HepG2 (cell line): ENCODE results near the gene PIP5KL1. TPM values are rescaled to one million over a fixed set of nuclear protein-coding genes. Genes with fewer than 3 reads are reported as not detected.
A peak's percentile ranks its signal among the peaks of the same experiment; 100 is the strongest.

Experiments used
- FIP1L1 ChIP-seq: fragments of 200-400 bp; formaldehyde crosslinking; IDR thresholded peaks from 2 replicates; pipeline ENCODE4 v1.6.1; 2018; ENCODE audit warnings: low read depth, mild to moderate bottlenecking, low read length, moderate library complexity, borderline replicate concordance; ENCODE audit not compliant: insufficient read depth
- KMT2B ChIP-seq: IDR thresholded peaks from 2 replicates; pipeline ENCODE4 v1.6.1; 2016; ENCODE audit warnings: missing genetic modification reagents, missing compliant biosample characterization
- POLR2AphosphoS5 ChIP-seq: IDR thresholded peaks from 2 replicates; pipeline ENCODE4 v1.6.1; 2012; ENCODE audit warnings: low read depth, low read length
- RARG ChIP-seq: sonication (generic); formaldehyde crosslinking; IDR thresholded peaks from 2 replicates; pipeline ENCODE4 v1.4.0; 2020; ENCODE audit warnings: low read depth, mild to moderate bottlenecking, missing genetic modification reagents
- SATB2 ChIP-seq: sonication (generic); formaldehyde crosslinking; IDR thresholded peaks from 2 replicates; pipeline ENCODE4 v1.5.0; 2020; ENCODE audit warnings: missing genetic modification reagents
- SIX4 ChIP-seq: sonication (generic); formaldehyde crosslinking; IDR thresholded peaks from 2 replicates; pipeline ENCODE4 v1.4.0; 2020; ENCODE audit warnings: missing genetic modification reagents
- SOX6 ChIP-seq, 2 experiments: fragments of 450-650 bp in 1 of 2; sonication (generic) in 1 of 2; formaldehyde crosslinking in 1 of 2; IDR thresholded peaks; 2 replicates each; pipeline versions ENCODE4 v1.4.0 to v1.6.1; 2017 to 2020; ENCODE audit warnings: antibody characterized with exemption in 1 of 2, mild to moderate bottlenecking in 1 of 2, missing genetic modification reagents in 1 of 2
- ZMYM4 ChIP-seq: sonication (generic); formaldehyde crosslinking; IDR thresholded peaks from 2 replicates; pipeline ENCODE4 v1.8.1; 2023; ENCODE audit warnings: mild to moderate bottlenecking, missing genetic modification reagents
- ZNF468 ChIP-seq: sonication (generic); formaldehyde crosslinking; IDR thresholded peaks from 2 replicates; pipeline ENCODE4 v1.8.0; 2022; ENCODE audit warnings: mild to moderate bottlenecking, moderate library complexity, missing genetic modification reagents
- polyA plus RNA-seq, 8 experiments: library from polyadenylated mRNA; depleted of rRNA in 3 of 8; stranded (reverse) in 7 of 8; unstranded in 1 of 8; fragments of >200 nt; fragmentation: Illumina TruSeq in 4 of 8; extraction: Trizol in 4 of 8; gene quantifications; 2 replicates each; pipeline versions ENCODE4 v1.2.1 to v1.2.3, GENCODE V29; 2011 to 2016; ENCODE audit warnings: low read depth in 4 of 8, missing spikeins in 1 of 8, mixed read lengths in 1 of 8; ENCODE audit not compliant: insufficient read depth in 1 of 8
- total RNA-seq, 5 experiments: library from RNA; depleted of rRNA; stranded (reverse); fragments of >200 nt; fragmentation: Illumina TruSeq; extraction: Trizol; gene quantifications; 2 replicates each; pipeline ENCODE4 v1.2.3, GENCODE V29; 2016; ENCODE audit warnings: low read depth in 1 of 5
- TF ChIP-seq, protein P1 (sequence below): sonication (generic); formaldehyde crosslinking; IDR thresholded peaks from 2 replicates; pipeline ENCODE4 v1.4.0; 2020; ENCODE audit warnings: missing genetic modification reagents, borderline replicate concordance
- TF ChIP-seq, protein P2 (sequence below), 2 experiments: fragments of 450-650 bp in 1 of 2; sonication (generic) in 1 of 2; formaldehyde crosslinking in 1 of 2; IDR thresholded peaks; 2 replicates each; pipeline versions ENCODE4 v1.6.1 to v1.8.0; 2016 to 2022; ENCODE audit warnings: antibody characterized with exemption in 1 of 2, mild to moderate bottlenecking in 1 of 2, missing genetic modification reagents in 1 of 2
- TF ChIP-seq, protein P3 (sequence below): IDR thresholded peaks from 2 replicates; pipeline ENCODE4 v1.6.1; 2018; ENCODE audit warnings: missing genetic modification reagents, mild to moderate bottlenecking, missing compliant biosample characterization
- TF ChIP-seq, protein P4 (sequence below): sonication (generic); formaldehyde crosslinking; IDR thresholded peaks from 2 replicates; pipeline ENCODE4 v1.4.0; 2020; ENCODE audit warnings: mild to moderate bottlenecking, missing genetic modification reagents

PIP5KL1 gene
- total and polyA plus RNA-seq, 2 of the 13 experiments (the other 11 are each of a cell fraction or from before 2014, with no cell fraction given) = 0.20 to 0.49 TPM

DNA sequence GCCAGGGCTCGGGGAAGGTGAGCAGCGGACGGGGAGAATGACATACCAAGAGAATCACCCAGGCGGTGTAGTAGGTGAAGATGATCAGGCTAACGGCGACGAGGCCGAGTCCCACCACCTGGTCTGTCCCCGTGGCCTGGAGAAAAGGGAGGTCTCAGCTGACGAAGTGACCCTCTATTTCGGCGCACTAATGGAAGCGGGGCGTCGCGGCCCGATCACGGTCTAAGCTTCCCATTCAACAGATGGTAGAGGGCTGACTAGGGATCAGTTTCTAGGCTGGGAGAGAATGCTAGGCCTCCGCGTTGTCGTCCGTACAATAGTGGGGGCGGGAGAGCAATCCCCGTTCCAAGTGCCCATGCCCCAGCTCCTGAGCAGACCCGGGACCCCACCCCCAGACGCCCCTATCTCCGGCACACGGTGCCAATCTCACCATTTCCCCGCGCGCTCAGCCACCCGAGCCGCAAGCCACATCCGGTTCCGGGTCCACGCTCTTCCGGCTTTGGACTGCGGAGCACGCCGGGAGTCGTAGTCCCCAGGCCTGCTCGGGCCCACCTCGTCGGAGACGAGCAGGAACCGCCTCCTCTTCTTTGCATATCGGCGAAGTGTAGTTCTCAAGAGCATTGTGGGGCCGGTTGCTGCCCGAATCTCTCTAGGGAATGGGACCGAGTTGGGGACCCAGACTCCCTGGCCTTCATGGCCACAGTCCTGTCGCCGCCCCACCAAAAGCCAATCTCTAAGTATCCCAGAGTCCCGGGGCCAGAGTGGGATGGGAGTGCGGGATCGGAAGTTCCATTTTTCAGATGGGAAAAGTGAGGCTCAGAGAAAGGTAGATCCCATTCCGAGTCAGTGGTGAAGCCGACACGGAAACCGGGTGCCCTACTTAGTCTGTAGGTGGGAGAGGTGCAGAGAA, 7.1 kb upstream of the PIP5KL1 start, which contains the start of gene DPM2 (continued):
- TF ChIP-seq, protein P1, sequence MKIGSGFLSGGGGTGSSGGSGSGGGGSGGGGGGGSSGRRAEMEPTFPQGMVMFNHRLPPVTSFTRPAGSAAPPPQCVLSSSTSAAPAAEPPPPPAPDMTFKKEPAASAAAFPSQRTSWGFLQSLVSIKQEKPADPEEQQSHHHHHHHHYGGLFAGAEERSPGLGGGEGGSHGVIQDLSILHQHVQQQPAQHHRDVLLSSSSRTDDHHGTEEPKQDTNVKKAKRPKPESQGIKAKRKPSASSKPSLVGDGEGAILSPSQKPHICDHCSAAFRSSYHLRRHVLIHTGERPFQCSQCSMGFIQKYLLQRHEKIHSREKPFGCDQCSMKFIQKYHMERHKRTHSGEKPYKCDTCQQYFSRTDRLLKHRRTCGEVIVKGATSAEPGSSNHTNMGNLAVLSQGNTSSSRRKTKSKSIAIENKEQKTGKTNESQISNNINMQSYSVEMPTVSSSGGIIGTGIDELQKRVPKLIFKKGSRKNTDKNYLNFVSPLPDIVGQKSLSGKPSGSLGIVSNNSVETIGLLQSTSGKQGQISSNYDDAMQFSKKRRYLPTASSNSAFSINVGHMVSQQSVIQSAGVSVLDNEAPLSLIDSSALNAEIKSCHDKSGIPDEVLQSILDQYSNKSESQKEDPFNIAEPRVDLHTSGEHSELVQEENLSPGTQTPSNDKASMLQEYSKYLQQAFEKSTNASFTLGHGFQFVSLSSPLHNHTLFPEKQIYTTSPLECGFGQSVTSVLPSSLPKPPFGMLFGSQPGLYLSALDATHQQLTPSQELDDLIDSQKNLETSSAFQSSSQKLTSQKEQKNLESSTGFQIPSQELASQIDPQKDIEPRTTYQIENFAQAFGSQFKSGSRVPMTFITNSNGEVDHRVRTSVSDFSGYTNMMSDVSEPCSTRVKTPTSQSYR (CRISPR knock-in tag) = no peak
- TF ChIP-seq SATB2 (no peak), FIP1L1 (no peak; the same call in 1 of the 2 replicates), SOX6 (IDR thresholded peaks at IDR 0.05) (no peak), SOX6 (CRISPR knock-in tag; IDR thresholded peaks at IDR 0.05) (peak; percentile 43; the same call in 1 of the 2 replicates), POLR2AphosphoS5 (peak; percentile 75), ZMYM4 (CRISPR knock-in tag) (peak; percentile 52; the same call in 1 of the 2 replicates), ZNF468 (CRISPR knock-in tag) (no peak), KMT2B (peak; percentile 65), SIX4 (CRISPR knock-in tag) (no peak), RARG (CRISPR knock-in tag) (no peak)
- TF ChIP-seq, protein P2, sequence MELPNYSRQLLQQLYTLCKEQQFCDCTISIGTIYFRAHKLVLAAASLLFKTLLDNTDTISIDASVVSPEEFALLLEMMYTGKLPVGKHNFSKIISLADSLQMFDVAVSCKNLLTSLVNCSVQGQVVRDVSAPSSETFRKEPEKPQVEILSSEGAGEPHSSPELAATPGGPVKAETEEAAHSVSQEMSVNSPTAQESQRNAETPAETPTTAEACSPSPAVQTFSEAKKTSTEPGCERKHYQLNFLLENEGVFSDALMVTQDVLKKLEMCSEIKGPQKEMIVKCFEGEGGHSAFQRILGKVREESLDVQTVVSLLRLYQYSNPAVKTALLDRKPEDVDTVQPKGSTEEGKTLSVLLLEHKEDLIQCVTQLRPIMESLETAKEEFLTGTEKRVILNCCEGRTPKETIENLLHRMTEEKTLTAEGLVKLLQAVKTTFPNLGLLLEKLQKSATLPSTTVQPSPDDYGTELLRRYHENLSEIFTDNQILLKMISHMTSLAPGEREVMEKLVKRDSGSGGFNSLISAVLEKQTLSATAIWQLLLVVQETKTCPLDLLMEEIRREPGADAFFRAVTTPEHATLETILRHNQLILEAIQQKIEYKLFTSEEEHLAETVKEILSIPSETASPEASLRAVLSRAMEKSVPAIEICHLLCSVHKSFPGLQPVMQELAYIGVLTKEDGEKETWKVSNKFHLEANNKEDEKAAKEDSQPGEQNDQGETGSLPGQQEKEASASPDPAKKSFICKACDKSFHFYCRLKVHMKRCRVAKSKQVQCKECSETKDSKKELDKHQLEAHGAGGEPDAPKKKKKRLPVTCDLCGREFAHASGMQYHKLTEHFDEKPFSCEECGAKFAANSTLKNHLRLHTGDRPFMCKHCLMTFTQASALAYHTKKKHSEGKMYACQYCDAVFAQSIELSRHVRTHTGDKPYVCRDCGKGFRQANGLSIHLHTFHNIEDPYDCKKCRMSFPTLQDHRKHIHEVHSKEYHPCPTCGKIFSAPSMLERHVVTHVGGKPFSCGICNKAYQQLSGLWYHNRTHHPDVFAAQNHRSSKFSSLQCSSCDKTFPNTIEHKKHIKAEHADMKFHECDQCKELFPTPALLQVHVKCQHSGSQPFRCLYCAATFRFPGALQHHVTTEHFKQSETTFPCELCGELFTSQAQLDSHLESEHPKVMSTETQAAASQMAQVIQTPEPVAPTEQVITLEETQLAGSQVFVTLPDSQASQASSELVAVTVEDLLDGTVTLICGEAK (IDR thresholded peaks at IDR 0.05) = peak; percentile 84
- TF ChIP-seq, protein P2 (CRISPR knock-in tag; IDR thresholded peaks at IDR 0.05) = no peak; the same call in 1 of the 2 replicates
- TF ChIP-seq, protein P3, sequence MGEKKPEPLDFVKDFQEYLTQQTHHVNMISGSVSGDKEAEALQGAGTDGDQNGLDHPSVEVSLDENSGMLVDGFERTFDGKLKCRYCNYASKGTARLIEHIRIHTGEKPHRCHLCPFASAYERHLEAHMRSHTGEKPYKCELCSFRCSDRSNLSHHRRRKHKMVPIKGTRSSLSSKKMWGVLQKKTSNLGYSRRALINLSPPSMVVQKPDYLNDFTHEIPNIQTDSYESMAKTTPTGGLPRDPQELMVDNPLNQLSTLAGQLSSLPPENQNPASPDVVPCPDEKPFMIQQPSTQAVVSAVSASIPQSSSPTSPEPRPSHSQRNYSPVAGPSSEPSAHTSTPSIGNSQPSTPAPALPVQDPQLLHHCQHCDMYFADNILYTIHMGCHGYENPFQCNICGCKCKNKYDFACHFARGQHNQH = 0 out of 2 replicates have a peak, but pooled peaks have one; percentile 15
- TF ChIP-seq, protein P4, sequence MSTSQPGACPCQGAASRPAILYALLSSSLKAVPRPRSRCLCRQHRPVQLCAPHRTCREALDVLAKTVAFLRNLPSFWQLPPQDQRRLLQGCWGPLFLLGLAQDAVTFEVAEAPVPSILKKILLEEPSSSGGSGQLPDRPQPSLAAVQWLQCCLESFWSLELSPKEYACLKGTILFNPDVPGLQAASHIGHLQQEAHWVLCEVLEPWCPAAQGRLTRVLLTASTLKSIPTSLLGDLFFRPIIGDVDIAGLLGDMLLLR = no peak
